HG03432 (cell line): ENCODE results near the gene FFAR1.
"Not testable (repeated sequence)": the region's sequence is repeated elsewhere in the genome, so short reads cannot be mapped to it uniquely, and the experiment has no call there.

Source experiments
- ATAC-seq: cut with Tn5 transposase; IDR thresholded peaks from one replicate; pipeline ENCODE4 v1.9.1; 2021; ENCODE audit warnings: mild to moderate bottlenecking, moderate library complexity; ENCODE audit not compliant: unreplicated experiment

The FFAR1 gene

GRCh38 chr19:35341006-35341405, 6.7 kb upstream of the FFAR1 start:
- ATAC-seq = no peak

GRCh38 chr19:35341565-35342225, 6.0 kb upstream of the FFAR1 start:
- no peak for ATAC-seq

GRCh38 chr19:35342430-35342829, 5.3 kb upstream of the FFAR1 start:
- no peak for ATAC-seq

GRCh38 chr19:35344511-35345031, 3.1 kb upstream of the FFAR1 start:
- ATAC-seq = no peak

GRCh38 chr19:35345671-35346111, 2.0 kb upstream of the FFAR1 start:
- no peak for ATAC-seq

- ATAC-seq = peak; percentile 36
Observed at GRCh38 chr19:35346193-35347052, 1.3 kb upstream of the FFAR1 start.

- no peak for ATAC-seq
Observed at GRCh38 chr19:35347930-35348298, 212 bp downstream of the FFAR1 start.

- no peak for ATAC-seq
Observed at GRCh38 chr19:35348911-35349611, 1.4 kb downstream of the FFAR1 start.

GRCh38 chr19:35349614-35350521, 2.2 kb downstream of the FFAR1 start:
- no peak for ATAC-seq

- ATAC-seq = no peak
Observed at GRCh38 chr19:35350591-35350990, 2.9 kb downstream of the FFAR1 start.

- ATAC-seq = no peak
Observed at GRCh38 chr19:35351411-35352176, 3.9 kb downstream of the FFAR1 start.

- ATAC-seq = no peak
Observed at GRCh38 chr19:35352177-35352447, 4.4 kb downstream of the FFAR1 start.

GRCh38 chr19:35352448-35353304, 5.0 kb downstream of the FFAR1 start:
- no peak for ATAC-seq

GRCh38 chr19:35353635-35354034, 5.9 kb downstream of the FFAR1 start:
- ATAC-seq = no peak

- no peak for ATAC-seq
Observed at GRCh38 chr19:35354898-35355297, 7.2 kb downstream of the FFAR1 start.

GRCh38 chr19:35355791-35356460, 8.2 kb downstream of the FFAR1 start:
- no peak for ATAC-seq

GRCh38 chr19:35357867-35358573, 10.3 kb downstream of the FFAR1 start, which contains the start of gene FFAR3:
FFAR3 (plus strand) TSS chr19:35358460; CDS start chr19:35358891, 431 bp downstream.
- ATAC-seq = no peak

GRCh38 chr19:35358834-35359233, 11.1 kb downstream of the FFAR1 start:
- not testable (repeated sequence) for ATAC-seq
